Embryonic facial prominence (tissue), 1 donor: Measurements from ENCODE around the gene PRPF8.
"Not testable (repeated sequence)": the region's sequence is repeated elsewhere in the genome, so short reads cannot be mapped to it uniquely, and the experiment has no call there.

Experiments
- DNase-seq: peaks from one replicate; pipeline ENCODE4 v3.0.0-alpha.2; 2016; ENCODE audit errors: extremely low spot score

The PRPF8 gene

GRCh38 chr17:1716076-1716911 lies 31.6 kb upstream of the PRPF8 start:
- DNase-seq, result peak; percentile 99

GRCh38 chr17:1715803-1716075 lies 31.1 kb upstream of the PRPF8 start:
- DNase-seq, result no peak

GRCh38 chr17:1714980-1715802 lies 30.5 kb upstream of the PRPF8 start:
- DNase-seq, result no peak

- DNase-seq, result peak; percentile 87
Measured at GRCh38 chr17:1714427-1714979, 29.8 kb upstream of the PRPF8 start.

- no peak for DNase-seq
Measured at GRCh38 chr17:1713878-1714426, 29.3 kb upstream of the PRPF8 start.

GRCh38 chr17:1713160-1713877 lies 28.7 kb upstream of the PRPF8 start:
- no peak for DNase-seq

GRCh38 chr17:1712271-1712670 lies 27.6 kb upstream of the PRPF8 start:
- DNase-seq, result no peak

- no peak for DNase-seq
Measured at GRCh38 chr17:1711804-1712203, 27.1 kb upstream of the PRPF8 start.

- no peak for DNase-seq
Measured at GRCh38 chr17:1710807-1711553, 26.3 kb upstream of the PRPF8 start.

GRCh38 chr17:1709971-1710806 lies 25.5 kb upstream of the PRPF8 start, which contains the start of gene TLCD2:
TLCD2 (minus strand) TSS chr17:1710377; CDS start chr17:1710242, 135 bp downstream.
- no peak for DNase-seq

- DNase-seq, result no peak
Measured at GRCh38 chr17:1709403-1709951, 24.8 kb upstream of the PRPF8 start.

GRCh38 chr17:1708791-1709346 lies 24.2 kb upstream of the PRPF8 start:
- not testable (repeated sequence) for DNase-seq

- DNase-seq, result no peak
Measured at GRCh38 chr17:1707107-1707506, 22.4 kb upstream of the PRPF8 start.

- DNase-seq, result no peak
Measured at GRCh38 chr17:1705004-1705403, 20.3 kb upstream of the PRPF8 start.

- DNase-seq, result no peak
Measured at GRCh38 chr17:1703063-1703462, 18.4 kb upstream of the PRPF8 start.

GRCh38 chr17:1699891-1700290 lies 15.2 kb upstream of the PRPF8 start:
- not testable (repeated sequence) for DNase-seq

- DNase-seq, result no peak
Measured at GRCh38 chr17:1697681-1698080, 13.0 kb upstream of the PRPF8 start.

- no peak for DNase-seq
Measured at GRCh38 chr17:1695365-1695764, 10.7 kb upstream of the PRPF8 start.

- no peak for DNase-seq
Measured at GRCh38 chr17:1693339-1693738, 8.7 kb upstream of the PRPF8 start.
